Natural killer cell (primary cell): ENCODE data around the gene RPRD1A. TPM values are rescaled to one million over a fixed set of nuclear protein-coding genes. Genes with fewer than 3 reads are reported as not detected.
A peak's percentile ranks its signal among the peaks of the same experiment; 100 is the strongest.

Experiments used
- ATAC-seq, 3 donors: fragments of 150-1000 bp in 2 of 3; fragments of 200-7000 bp in 1 of 3; cut with Tn5 transposase; 1 replicate in 1 of 3; 2 replicates in 2 of 3; pipeline ENCODE4 v1.10.0; 2021; ENCODE audit warnings: mild to moderate bottlenecking in 2 of 3, moderate library complexity in 2 of 3
- DNase-seq, 2 donors: peaks; one replicate each; pipeline versions ENCODE4 v3.0.0 to v3.0.0-alpha.2; 2013 to 2021; ENCODE audit warnings: mixed read lengths in 1 of 2
- H3K27ac ChIP-seq: one replicate; pipeline ENCODE4 v1.5.1; 2013; ENCODE audit warnings: mild to moderate bottlenecking, low read length
- H3K27me3 ChIP-seq: one replicate; pipeline ENCODE4 v1.6.1; 2013; ENCODE audit warnings: low read length; ENCODE audit not compliant: control insufficient read depth, insufficient read depth
- H3K36me3 ChIP-seq: one replicate; pipeline ENCODE4 v1.6.1; 2013; ENCODE audit warnings: low read length; ENCODE audit not compliant: control insufficient read depth, insufficient read depth
- H3K4me1 ChIP-seq: one replicate; pipeline ENCODE4 v1.6.1; 2013; ENCODE audit warnings: low read length; ENCODE audit not compliant: control insufficient read depth, insufficient read depth
- H3K4me3 ChIP-seq: one replicate; pipeline ENCODE4 v1.5.1; 2013; ENCODE audit warnings: low read length
- H3K9me3 ChIP-seq: one replicate; pipeline ENCODE4 v1.6.1; 2013; ENCODE audit warnings: low read length; ENCODE audit not compliant: control insufficient read depth, insufficient read depth
- H3K27ac Mint-ChIP-seq, 2 donors: one replicate each; pipeline ENCODE4 v1.8.0; 2022; ENCODE audit warnings: mild to moderate bottlenecking in 2 of 2, mixed read lengths in 2 of 2, moderate library complexity in 1 of 2
- H3K27me3 Mint-ChIP-seq, 2 donors: one replicate each; pipeline ENCODE4 v1.8.0; 2022; ENCODE audit warnings: low read depth in 2 of 2, mixed read lengths in 2 of 2
- H3K36me3 Mint-ChIP-seq: one replicate; pipeline ENCODE4 v1.8.0; 2022; ENCODE audit warnings: mixed read lengths
- H3K4me1 Mint-ChIP-seq, 2 donors: one replicate each; pipeline ENCODE4 v1.8.0; 2022; ENCODE audit warnings: mixed read lengths in 2 of 2
- H3K4me3 Mint-ChIP-seq: one replicate; pipeline ENCODE4 v1.8.0; 2022; ENCODE audit warnings: mild to moderate bottlenecking, moderate library complexity, mixed read lengths
- H3K9me3 Mint-ChIP-seq, 2 donors: one replicate each; pipeline ENCODE4 v1.8.0; 2022; ENCODE audit warnings: mixed read lengths in 2 of 2
- WGBS: methylation state at CpG from one replicate; pipeline ENCODE4 v1.1.7; 2013; ENCODE audit warnings: missing lambda C conversion rate; ENCODE audit not compliant: insufficient coverage; 5-methylcytosine and 5-hydroxymethylcytosine counted together
- intact Hi-C: fragments of 100-400 bp; cut with micrococcal nuclease; formaldehyde crosslinking; loops from one replicate; pipeline ENCODE4 v1.14.2; 2022
- total RNA-seq, 4 donors: library from RNA; stranded (reverse); fragments of 120-200 nt in 1 of 4; gene quantifications; one replicate each; pipeline versions ENCODE4 v1.2.3 to v1.2.4, GENCODE V29; 2013 to 2022
- TF ChIP-seq, protein P1 (sequence below): fragments of 200-600 bp; IDR thresholded peaks from one replicate; pipeline ENCODE4 v1.8.0; 2022; ENCODE audit warnings: antibody characterized with exemption

Gene RPRD1A
- total RNA-seq, 3 donors from 2014 or later (not counting 1 experiment from before 2014, with no cell fraction given): 20.4 to 24.4 (median 23.3) TPM

DNA sequence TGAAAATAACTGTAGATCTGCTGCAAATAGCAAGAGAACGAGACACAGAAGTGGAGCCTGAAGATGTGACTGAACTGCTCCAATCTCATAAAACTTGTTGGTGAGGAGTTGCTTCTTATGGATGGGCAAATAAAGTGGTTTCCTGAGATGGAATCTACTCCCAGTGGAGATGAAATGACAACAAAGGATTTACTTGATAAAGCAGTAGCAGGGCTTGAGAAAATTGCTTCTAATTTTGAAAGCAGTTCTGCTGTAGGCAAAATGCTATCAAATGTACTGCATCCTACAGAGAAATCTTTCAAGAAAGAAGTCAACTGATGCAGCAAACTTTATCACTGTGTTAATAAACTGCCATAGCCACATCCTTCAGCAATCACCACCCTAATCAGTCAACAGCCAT lies 44.0 kb downstream of the RPRD1A start:
- H3K27ac Mint-ChIP-seq: peak overlapping the region in 1 of 2 donors; percentile 44
- intact Hi-C loops: no loop called here
- H3K4me1 ChIP-seq: no peaks in the 10 kb centered on the region

DNA sequence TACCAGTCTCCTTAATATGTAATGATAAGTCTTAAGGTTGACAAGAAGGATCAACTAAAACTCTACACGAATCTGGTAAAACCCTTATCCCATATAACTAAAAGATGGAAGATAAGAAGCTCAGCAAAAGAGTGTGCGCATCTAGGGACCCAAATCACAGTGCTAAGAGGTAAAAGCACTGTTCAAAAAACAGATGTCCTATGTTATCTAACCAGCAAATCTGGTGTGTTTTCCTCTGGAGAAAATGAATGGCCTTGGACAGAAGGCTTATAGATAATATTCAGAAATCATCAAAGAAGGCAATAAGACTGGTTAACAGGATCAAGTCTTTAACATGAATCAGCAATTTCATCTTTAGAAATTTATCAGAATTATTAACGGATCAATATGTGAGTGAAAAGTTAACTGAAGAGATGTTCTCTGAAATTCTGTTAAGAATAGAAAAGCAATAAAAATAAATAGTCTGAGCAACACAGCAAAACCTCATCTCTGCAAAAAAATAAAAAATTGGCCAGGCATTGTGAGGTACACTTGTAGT lies 47.1 kb downstream of the RPRD1A start:
- Mint-ChIP-seq H3K4me1 (no peaks in the 10 kb centered on the region), H3K36me3 (no peaks in the 10 kb centered on the region), H3K27ac (no peak overlapping the region), H3K4me3 (no peak overlapping the region), H3K27me3 (no peaks in the 10 kb centered on the region), H3K9me3 (no peaks in the 10 kb centered on the region)
- H3K36me3 ChIP-seq: peaks cover 8% of the 10 kb centered on the region
- 90% methylated on average over 2 of the region's 3 CpGs for WGBS
- no peaks in the 10 kb centered on the region for H3K4me1 ChIP-seq
- ATAC-seq (no peak), DNase-seq (no peak)
- H3K27me3 ChIP-seq: no peaks in the 10 kb centered on the region
- intact Hi-C loops: no loop called here
- H3K9me3 ChIP-seq: no peaks in the 10 kb centered on the region
- H3K4me3 ChIP-seq: no peak overlapping the region
- TF ChIP-seq, protein P1, sequence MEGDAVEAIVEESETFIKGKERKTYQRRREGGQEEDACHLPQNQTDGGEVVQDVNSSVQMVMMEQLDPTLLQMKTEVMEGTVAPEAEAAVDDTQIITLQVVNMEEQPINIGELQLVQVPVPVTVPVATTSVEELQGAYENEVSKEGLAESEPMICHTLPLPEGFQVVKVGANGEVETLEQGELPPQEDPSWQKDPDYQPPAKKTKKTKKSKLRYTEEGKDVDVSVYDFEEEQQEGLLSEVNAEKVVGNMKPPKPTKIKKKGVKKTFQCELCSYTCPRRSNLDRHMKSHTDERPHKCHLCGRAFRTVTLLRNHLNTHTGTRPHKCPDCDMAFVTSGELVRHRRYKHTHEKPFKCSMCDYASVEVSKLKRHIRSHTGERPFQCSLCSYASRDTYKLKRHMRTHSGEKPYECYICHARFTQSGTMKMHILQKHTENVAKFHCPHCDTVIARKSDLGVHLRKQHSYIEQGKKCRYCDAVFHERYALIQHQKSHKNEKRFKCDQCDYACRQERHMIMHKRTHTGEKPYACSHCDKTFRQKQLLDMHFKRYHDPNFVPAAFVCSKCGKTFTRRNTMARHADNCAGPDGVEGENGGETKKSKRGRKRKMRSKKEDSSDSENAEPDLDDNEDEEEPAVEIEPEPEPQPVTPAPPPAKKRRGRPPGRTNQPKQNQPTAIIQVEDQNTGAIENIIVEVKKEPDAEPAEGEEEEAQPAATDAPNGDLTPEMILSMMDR: no peak
- no peak overlapping the region for H3K27ac ChIP-seq

More for the DNA sequence above, 44.0 kb downstream of the RPRD1A start:
- Mint-ChIP-seq H3K9me3 (no peaks in the 10 kb centered on the region), H3K4me3 (no peak overlapping the region), H3K36me3 (no peaks in the 10 kb centered on the region), H3K27me3 (no peaks in the 10 kb centered on the region), H3K4me1 (no peaks in the 10 kb centered on the region)
- Histone ChIP-seq H3K4me3 (no peak overlapping the region), H3K36me3 (peaks cover 30% of the 10 kb centered on the region), H3K27ac (no peak overlapping the region), H3K9me3 (no peaks in the 10 kb centered on the region), H3K27me3 (no peaks in the 10 kb centered on the region)
- 100% methylated on average over 1 of the region's 1 CpG for WGBS
- no peak for ATAC-seq
- DNase-seq: no peak
- TF ChIP-seq, protein P1: no peak

DNA sequence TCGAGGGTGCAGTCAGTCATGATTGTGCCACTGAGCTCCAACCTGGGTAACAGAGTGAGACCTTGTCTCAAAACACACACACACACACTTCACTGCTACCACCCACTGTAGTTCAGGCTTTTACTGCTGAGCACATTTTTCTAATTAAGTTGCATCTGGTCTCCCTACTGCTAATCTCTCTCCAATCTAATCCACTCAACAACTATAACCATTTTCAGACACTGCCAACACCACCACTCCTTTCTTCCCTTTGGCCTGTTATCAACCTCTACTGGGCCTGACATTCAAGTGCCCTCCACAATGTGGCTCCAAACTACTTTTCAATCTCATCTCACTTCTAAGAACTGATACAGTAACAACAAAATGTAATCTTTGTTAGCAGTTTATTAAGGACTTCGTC lies 50.1 kb downstream of the RPRD1A start:
- TF ChIP-seq, protein P1: no peak
- Mint-ChIP-seq H3K9me3 (no peaks in the 10 kb centered on the region), H3K4me3 (no peak overlapping the region), H3K27me3 (no peaks in the 10 kb centered on the region), H3K36me3 (no peaks in the 10 kb centered on the region), H3K4me1 (no peaks in the 10 kb centered on the region), H3K27ac (no peak overlapping the region)
- Histone ChIP-seq H3K4me1 (no peaks in the 10 kb centered on the region), H3K9me3 (no peaks in the 10 kb centered on the region), H3K36me3 (no peaks in the 10 kb centered on the region), H3K27ac (no peak overlapping the region), H3K4me3 (no peak overlapping the region), H3K27me3 (no peaks in the 10 kb centered on the region)
- no peak for DNase-seq
- ATAC-seq: no peak
- intact Hi-C loops: loop anchor here (1.0 to 5.0 kb wide), 3 partner anchors 267 to 790 kb away; no protein-coding TSS in a partner anchor
- WGBS: 74% methylated on average over 1 of the region's 2 CpGs

DNA sequence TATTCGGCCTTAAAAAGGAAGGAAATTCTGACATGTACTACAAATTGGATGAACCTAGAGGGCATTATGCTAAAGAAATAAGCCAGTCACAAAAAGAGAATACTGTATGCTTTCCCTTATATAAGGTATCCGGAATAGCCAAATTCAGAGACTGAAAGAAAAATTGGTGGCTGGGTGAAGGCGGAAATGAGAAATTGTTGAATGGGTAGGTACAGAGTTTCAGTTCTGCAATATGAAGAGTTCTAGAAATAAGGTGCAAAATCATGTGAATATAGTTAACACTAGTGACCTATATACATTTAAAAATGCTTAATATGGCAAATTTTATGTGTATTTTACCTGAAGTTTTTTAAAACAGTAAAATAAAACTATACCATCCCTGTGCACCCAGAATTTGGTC lies 51.7 kb downstream of the RPRD1A start:
- WGBS: 83% methylated on average over 3 of the region's 3 CpGs
- Mint-ChIP-seq H3K36me3 (no peaks in the 10 kb centered on the region), H3K9me3 (no peaks in the 10 kb centered on the region), H3K4me1 (no peaks in the 10 kb centered on the region), H3K4me3 (no peak overlapping the region), H3K27ac (no peak overlapping the region), H3K27me3 (no peaks in the 10 kb centered on the region)
- TF ChIP-seq, protein P1: no peak
- ATAC-seq: no peak
- intact Hi-C loops: loop anchor here (5.0 kb wide), 2 partner anchors 557 to 792 kb away; no protein-coding TSS in a partner anchor
- no peak for DNase-seq
- Histone ChIP-seq H3K27me3 (no peaks in the 10 kb centered on the region), H3K4me1 (no peaks in the 10 kb centered on the region), H3K9me3 (no peaks in the 10 kb centered on the region), H3K4me3 (no peak overlapping the region), H3K36me3 (no peaks in the 10 kb centered on the region), H3K27ac (no peak overlapping the region)
